ENCODE results near the gene HSPA5. TPM values are rescaled to one million over a fixed set of nuclear protein-coding genes. Genes with fewer than 3 reads are reported as not detected.
"Not testable (repeated sequence)": the region's sequence is repeated elsewhere in the genome, so short reads cannot be mapped to it uniquely, and the experiment has no call there.

HSPA5 gene
- total RNA-seq, 1 donor from 2014 or later: 299 TPM

GRCh38 chr9:125233678-125234077 lies 7.5 kb downstream of the HSPA5 start:
- no peaks in the 10 kb centered on the region for H3K27me3 Mint-ChIP-seq
- peaks cover 21% of the 10 kb centered on the region for H3K4me1 Mint-ChIP-seq (ENCODE audit: unreplicated experiment)
- no peaks in the 10 kb centered on the region for H3K9me3 Mint-ChIP-seq
- DNase-seq (ENCODE audit: extremely low spot score, unreplicated experiment): no peak
- H3K36me3 Mint-ChIP-seq: peaks cover 36% of the 10 kb centered on the region
- no peak for TF ChIP-seq CTCF (conservative IDR thresholded peaks at IDR 0.05)
- no peak overlapping the region for H3K4me3 Mint-ChIP-seq
- peak overlapping the region; percentile 55 for H3K27ac Mint-ChIP-seq

- Mint-ChIP-seq H3K9me3 (no peaks in the 10 kb centered on the region), H3K4me1 (ENCODE audit: unreplicated experiment) (no peaks in the 10 kb centered on the region), H3K4me3 (no peak overlapping the region), H3K27ac (no peak overlapping the region), H3K36me3 (peaks cover 4% of the 10 kb centered on the region), H3K27me3 (no peaks in the 10 kb centered on the region)
- TF ChIP-seq CTCF (conservative IDR thresholded peaks at IDR 0.05): no peak
- DNase-seq (ENCODE audit: extremely low spot score, unreplicated experiment): no peak
Measured at GRCh38 chr9:125227761-125228160, 13.4 kb downstream of the HSPA5 start.

- H3K27me3 Mint-ChIP-seq; H3K27ac Mint-ChIP-seq; H3K9me3 Mint-ChIP-seq; H3K4me1 Mint-ChIP-seq (ENCODE audit: unreplicated experiment); H3K36me3 Mint-ChIP-seq; DNase-seq (ENCODE audit: extremely low spot score, unreplicated experiment); H3K4me3 Mint-ChIP-seq: not testable (repeated sequence)
Measured at GRCh38 chr9:125224858-125225257, 16.3 kb downstream of the HSPA5 start.

DNA sequence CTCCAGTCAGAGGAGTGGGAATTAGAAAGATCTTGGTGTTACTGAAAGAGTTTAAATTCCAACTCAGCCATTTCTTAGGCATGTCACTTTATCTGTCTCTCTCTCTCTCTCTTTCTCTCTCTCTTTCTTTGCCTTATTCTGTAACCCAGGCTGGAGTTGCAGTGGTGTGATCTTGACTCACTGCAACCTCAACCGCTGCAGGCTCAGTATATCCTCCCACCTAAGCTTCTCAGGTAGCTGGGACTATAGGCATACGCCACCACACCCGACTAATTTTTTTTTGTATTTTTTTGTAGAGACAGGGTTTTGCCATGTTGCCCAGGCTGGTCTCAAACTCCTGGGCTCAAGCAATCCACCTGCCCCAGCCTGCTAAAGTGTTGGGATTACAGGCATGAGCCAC lies 22.5 kb downstream of the HSPA5 start:
- no peak for DNase-seq (ENCODE audit: extremely low spot score, unreplicated experiment)
- Mint-ChIP-seq H3K36me3 (peaks cover 19% of the 10 kb centered on the region), H3K27ac (no peak overlapping the region), H3K27me3 (no peaks in the 10 kb centered on the region), H3K4me3 (no peak overlapping the region), H3K4me1 (ENCODE audit: unreplicated experiment) (no peaks in the 10 kb centered on the region), H3K9me3 (no peaks in the 10 kb centered on the region)
- TF ChIP-seq CTCF (conservative IDR thresholded peaks at IDR 0.05): no peak

- H3K4me1 Mint-ChIP-seq (ENCODE audit: unreplicated experiment): no peaks in the 10 kb centered on the region
- no peaks in the 10 kb centered on the region for H3K9me3 Mint-ChIP-seq
- H3K27ac Mint-ChIP-seq: no peak overlapping the region
- no peak for TF ChIP-seq CTCF (conservative IDR thresholded peaks at IDR 0.05)
- DNase-seq (ENCODE audit: extremely low spot score, unreplicated experiment): no peak
- peaks cover 25% of the 10 kb centered on the region for H3K36me3 Mint-ChIP-seq
- no peaks in the 10 kb centered on the region for H3K27me3 Mint-ChIP-seq
- no peak overlapping the region for H3K4me3 Mint-ChIP-seq
Measured at GRCh38 chr9:125214186-125214585, 27.0 kb downstream of the HSPA5 start.

- TF ChIP-seq CTCF (conservative IDR thresholded peaks at IDR 0.05): no peak
- no peak for DNase-seq (ENCODE audit: extremely low spot score, unreplicated experiment)
- Mint-ChIP-seq H3K9me3 (no peaks in the 10 kb centered on the region), H3K4me1 (ENCODE audit: unreplicated experiment) (peaks cover 15% of the 10 kb centered on the region), H3K36me3 (peaks cover 17% of the 10 kb centered on the region), H3K27me3 (no peaks in the 10 kb centered on the region), H3K27ac (no peak overlapping the region), H3K4me3 (no peak overlapping the region)
Measured at GRCh38 chr9:125204477-125204876, 36.7 kb downstream of the HSPA5 start.

All from type B pancreatic cell (in vitro differentiated cells).